Occipital lobe (tissue), 2 donors: ENCODE measurements around the gene BBS1. TPM values are rescaled to one million over a fixed set of nuclear protein-coding genes. Genes with fewer than 3 reads are reported as not detected.
"Not testable (repeated sequence)": the region's sequence is repeated elsewhere in the genome, so short reads cannot be mapped to it uniquely, and the experiment has no call there.

Experiments
- DNase-seq: peaks from one replicate; lab custom pipeline; 2025; lab: John Stamatoyannopoulos, UW
- total RNA-seq: library from RNA; depleted of rRNA; stranded (reverse); fragments of >200 nt; gene quantifications from one replicate; pipeline ENCODE4 v1.2.3, GENCODE V29; 2014

Gene BBS1
- total RNA-seq, 1 donor from 2014 or later = 43.2 TPM

DNA sequence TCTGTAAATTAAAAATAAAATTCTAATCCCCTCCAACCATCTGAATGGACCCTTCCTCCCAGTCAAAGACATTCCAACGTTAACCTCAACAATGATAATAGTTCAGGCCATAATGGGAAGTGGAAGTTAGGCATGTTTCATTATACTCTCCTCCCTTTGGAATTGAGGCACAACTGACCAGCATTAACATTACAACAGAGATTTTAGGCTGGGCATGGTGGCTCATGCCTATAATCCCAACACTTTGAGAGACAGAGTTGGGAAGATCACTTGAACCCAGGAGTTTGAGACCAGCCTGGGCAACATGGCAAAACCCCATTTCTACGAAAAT lies 60.4 kb downstream of the BBS1 start:
- no peak for DNase-seq

DNA sequence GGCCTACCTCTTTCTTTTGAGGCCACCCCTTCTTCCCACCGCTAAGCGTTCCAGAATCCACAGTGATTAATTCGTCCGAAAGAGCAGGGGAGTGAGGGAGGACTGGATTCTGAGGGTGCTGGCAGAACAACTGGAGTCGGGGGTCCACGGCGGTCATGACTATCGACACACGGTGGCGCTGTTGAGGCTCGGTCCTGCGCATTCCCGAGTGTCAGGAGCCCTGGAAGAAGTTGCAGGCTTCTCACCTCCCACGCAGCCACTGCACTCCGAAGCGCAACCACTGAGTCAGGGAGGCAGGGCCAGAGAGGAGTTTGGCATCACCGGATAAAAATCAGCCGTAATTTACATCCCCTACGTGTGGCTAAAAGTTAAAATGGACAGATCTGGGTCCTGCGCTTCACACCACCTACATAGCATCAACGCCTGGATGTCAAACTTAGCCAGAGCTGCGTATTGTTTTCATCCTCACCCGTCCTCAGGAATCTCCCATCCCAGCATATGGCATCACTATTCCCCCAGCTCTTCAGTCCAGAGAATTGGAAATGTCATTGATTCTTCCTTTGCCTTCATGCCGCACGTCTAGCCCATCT lies 68.7 kb downstream of the BBS1 start:
- peak; percentile 67 for DNase-seq

DNA sequence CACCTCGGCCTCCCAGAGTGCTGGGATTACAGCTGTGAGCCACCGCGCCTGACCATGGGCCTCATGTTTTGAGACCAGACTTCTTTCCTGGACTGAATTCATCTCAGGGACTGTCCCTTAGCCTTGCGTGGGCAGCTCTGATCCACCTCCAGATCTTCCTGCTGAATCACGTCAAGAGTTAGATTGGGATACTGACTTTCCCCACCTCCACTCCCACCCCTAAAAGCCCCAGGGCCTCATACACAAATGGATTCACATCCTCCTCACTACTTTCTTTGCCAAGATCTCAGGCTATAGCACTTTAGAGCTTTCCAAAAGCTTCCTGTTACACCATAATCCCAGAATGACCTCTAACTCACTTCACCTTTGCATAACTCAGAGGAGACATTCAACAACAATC lies 70.4 kb downstream of the BBS1 start:
- DNase-seq = no peak

DNA sequence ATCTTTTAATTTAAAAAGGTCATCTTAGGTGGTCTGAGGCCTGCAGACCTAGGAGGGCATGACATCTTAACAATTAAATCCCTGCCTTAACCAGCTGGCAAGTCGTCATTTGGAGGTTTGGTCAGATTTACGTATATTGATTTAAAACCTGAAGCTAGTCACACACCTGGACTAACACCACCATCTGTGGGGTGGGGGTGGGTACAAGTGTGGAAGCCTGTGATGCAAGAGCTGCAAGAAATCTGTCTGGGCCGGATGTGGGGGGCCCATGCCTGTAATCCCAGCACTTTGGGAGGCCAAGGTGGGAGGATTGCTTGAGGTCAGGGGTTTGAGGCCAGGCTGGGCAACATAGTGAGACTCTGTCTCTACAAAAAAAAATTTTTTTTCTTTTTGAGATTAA lies 70.8 kb downstream of the BBS1 start:
- no peak for DNase-seq

DNA sequence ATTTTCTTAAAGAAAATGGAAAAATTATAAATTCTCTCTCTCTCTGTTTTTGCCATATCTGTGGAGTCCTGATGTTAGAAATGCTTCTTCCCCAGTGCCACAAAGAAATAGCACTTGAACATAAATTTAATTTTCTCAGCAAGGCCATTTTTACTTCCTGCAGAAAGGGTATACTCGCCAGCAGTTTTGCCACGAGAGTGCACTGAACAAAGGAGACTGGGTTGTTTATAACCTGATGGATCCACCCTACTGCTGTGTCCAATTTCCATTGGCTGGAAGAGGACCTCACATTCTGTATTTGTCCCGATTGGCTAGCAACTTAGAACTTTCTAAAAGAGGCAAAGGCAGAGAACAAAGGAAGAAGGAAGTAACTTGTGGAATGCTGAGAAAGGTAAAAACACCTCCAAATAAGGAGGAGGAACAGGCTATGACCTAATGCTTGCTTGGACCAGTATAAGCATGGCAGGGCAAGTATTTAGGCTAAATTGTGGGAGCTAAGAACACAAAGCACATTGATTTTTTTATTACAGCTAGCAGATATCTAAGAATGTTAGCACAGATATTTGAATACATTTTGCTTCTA lies 72.2 kb downstream of the BBS1 start:
- not testable (repeated sequence) for DNase-seq

Other genes with a start within 250 kb of the BBS1 start
- 28.9 TPM for gene RAB1B, start 242.0 kb upstream of the BBS1 start, total RNA-seq
- 33.1 TPM for gene CNIH2, start 232.5 kb upstream of the BBS1 start, total RNA-seq
- gene YIF1A, start 221.5 kb upstream of the BBS1 start, total RNA-seq = 32.4 TPM
- 6.4 TPM for gene TMEM151A, start 218.7 kb upstream of the BBS1 start, total RNA-seq
- 1.1 TPM for gene CD248, start 193.6 kb upstream of the BBS1 start, total RNA-seq
- 0.47 TPM for gene RIN1, start 174.2 kb upstream of the BBS1 start, total RNA-seq
- 17.6 TPM for gene BRMS1, start 165.5 kb upstream of the BBS1 start, total RNA-seq
- gene B4GAT1, start 163.0 kb upstream of the BBS1 start, total RNA-seq = 63.2 TPM
- gene SLC29A2, start 138.9 kb upstream of the BBS1 start, total RNA-seq = 1.4 TPM
- gene NPAS4, start 89.6 kb upstream of the BBS1 start, total RNA-seq = 0.16 TPM
- 13.9 TPM for gene MRPL11, start 71.8 kb upstream of the BBS1 start, total RNA-seq
- 19.5 TPM for gene PELI3, start 43.7 kb upstream of the BBS1 start, total RNA-seq
- 35.2 TPM for gene DPP3, start 30.2 kb upstream of the BBS1 start, total RNA-seq
- 5.1 TPM for gene ZDHHC24, start 35.4 kb downstream of the BBS1 start, total RNA-seq
- gene ACTN3, start 36.3 kb downstream of the BBS1 start, total RNA-seq = not detected
- 39.1 TPM for gene CTSF, start 58.0 kb downstream of the BBS1 start, total RNA-seq
- 0.62 TPM for gene CCDC87, start 82.4 kb downstream of the BBS1 start, total RNA-seq
- 22.0 TPM for gene CCS, start 82.5 kb downstream of the BBS1 start, total RNA-seq
- 31.8 TPM for gene RBM14, start 106.0 kb downstream of the BBS1 start, total RNA-seq
- 133 TPM for gene RBM4, start 128.1 kb downstream of the BBS1 start, total RNA-seq
- gene RBM4B, start 167.3 kb downstream of the BBS1 start, total RNA-seq = 94.5 TPM
- 105 TPM for gene SPTBN2, start 218.6 kb downstream of the BBS1 start, total RNA-seq